Measurements from ENCODE around the gene ZBTB7C.

ZBTB7C gene

GRCh38 chr18:48215876-48216638, 193.1 kb downstream of the ZBTB7C start:
- DNase-seq (ENCODE audit: low read depth): no peak

- DNase-seq (ENCODE audit: low read depth): no peak
Observed at GRCh38 chr18:48213791-48214190, 195.4 kb downstream of the ZBTB7C start.

GRCh38 chr18:48208432-48209140, 200.6 kb downstream of the ZBTB7C start:
- no peak for DNase-seq (ENCODE audit: low read depth)

- no peak for DNase-seq (ENCODE audit: low read depth)
Observed at GRCh38 chr18:48207733-48208132, 201.4 kb downstream of the ZBTB7C start.

- no peak for DNase-seq (ENCODE audit: low read depth)
Observed at GRCh38 chr18:48206887-48207286, 202.3 kb downstream of the ZBTB7C start.

- no peak for DNase-seq (ENCODE audit: low read depth)
Observed at GRCh38 chr18:48203961-48204666, 205.1 kb downstream of the ZBTB7C start.

GRCh38 chr18:48203288-48203945, 205.8 kb downstream of the ZBTB7C start:
- DNase-seq (ENCODE audit: low read depth): no peak

DNA sequence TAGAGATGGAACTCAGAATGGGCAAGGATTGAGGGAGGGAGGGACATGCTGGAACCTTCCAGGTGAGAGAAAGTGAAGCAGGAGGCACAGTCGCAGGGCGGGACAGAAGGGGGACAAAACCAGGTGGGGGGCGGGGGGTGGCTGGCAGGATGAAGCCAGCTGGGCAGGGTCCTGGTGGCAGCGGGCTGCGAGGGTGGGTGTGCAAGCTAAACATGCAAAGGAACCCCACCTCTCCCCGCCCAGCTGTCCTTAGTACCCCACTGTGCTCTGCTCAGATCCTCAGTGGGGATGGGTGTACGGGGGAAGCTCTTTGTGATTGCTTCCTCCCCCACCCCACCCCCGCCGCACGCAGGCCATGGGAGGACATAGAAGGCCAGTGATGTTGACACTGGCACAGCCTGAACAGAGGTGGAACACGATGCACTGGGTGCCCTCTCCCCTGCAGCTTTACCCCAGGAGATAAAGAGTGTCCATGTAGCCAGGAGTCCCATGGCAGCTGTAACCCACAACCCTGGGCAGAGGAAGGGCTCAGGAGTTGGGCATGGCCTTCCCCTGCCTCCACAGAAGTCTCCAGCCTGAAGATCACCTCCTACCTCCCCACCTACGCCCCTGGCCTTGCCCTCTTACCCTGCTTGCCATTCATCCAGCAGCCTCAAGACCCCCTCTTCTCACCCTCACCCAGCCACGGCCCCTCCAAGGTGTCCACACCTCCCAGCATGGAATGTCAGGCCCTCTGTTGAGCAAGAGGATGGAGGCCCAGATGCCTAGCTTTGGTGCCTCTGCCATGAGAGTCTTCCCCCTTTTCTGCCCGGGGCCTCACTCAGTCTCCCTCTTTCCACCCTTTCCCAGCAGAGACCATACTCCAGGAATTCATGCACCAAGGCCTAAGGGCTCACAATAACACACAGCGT, 206.6 kb downstream of the ZBTB7C start:
- DNase-seq (ENCODE audit: low read depth): no peak

DNA sequence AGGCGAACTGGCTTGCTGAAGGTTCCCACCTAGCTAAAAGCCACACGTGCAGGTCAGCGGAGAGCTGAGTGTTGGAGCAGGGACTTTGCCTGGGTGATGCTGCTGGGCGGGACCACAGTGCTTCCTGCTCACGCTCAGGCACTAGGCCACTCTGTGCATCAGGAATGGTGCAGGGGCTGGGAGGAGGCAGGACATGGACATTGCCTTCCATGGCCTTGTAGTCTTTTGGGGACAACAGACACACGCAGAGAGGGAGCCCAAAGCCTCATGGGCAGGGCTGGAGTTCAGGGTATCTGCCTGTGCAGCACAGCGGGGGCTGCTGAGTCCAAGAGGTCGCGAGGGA, 207.2 kb downstream of the ZBTB7C start:
- no peak for DNase-seq (ENCODE audit: low read depth)

DNA sequence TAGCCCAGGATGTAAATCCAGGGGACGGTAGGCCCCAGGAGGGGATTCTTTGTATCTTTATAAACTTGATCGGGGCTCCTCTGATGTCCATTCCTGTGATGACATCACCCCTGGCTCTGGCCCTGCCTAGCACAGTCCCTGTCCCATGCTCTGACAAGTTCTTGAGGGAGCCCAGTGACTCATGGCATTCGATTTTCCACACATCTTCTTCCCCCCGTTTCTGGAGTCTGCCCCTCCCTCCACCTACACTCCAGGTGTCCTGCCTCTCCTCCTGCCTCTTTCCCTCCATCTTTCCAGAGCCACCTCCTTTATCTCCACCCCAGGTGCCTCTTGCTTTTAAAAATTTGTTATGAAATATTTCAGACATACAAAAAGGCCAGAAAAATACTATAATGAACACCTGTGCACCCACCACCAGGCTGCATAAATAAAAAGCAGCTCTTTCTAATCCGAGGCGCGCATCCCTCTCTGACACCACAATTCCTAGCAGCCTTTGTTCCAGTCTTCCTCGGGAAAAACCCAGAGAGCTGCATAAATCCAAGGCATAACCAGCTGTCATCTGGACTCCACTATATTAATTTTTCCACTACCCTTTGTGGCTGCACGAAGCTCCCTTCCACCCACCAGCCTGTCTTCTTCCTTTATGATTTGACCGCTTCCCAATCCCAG, 207.7 kb downstream of the ZBTB7C start:
- DNase-seq (ENCODE audit: low read depth): no peak

GRCh38 chr18:48200631-48201336, 208.4 kb downstream of the ZBTB7C start:
- DNase-seq (ENCODE audit: low read depth): peak; percentile 10

- no peak for DNase-seq (ENCODE audit: low read depth)
Observed at GRCh38 chr18:48199399-48199798, 209.8 kb downstream of the ZBTB7C start.

- peak; percentile 29 for DNase-seq (ENCODE audit: low read depth)
Observed at GRCh38 chr18:48197819-48198218, 211.4 kb downstream of the ZBTB7C start.

- DNase-seq (ENCODE audit: low read depth): no peak
Observed at GRCh38 chr18:48195787-48196186, 213.4 kb downstream of the ZBTB7C start.

DNA sequence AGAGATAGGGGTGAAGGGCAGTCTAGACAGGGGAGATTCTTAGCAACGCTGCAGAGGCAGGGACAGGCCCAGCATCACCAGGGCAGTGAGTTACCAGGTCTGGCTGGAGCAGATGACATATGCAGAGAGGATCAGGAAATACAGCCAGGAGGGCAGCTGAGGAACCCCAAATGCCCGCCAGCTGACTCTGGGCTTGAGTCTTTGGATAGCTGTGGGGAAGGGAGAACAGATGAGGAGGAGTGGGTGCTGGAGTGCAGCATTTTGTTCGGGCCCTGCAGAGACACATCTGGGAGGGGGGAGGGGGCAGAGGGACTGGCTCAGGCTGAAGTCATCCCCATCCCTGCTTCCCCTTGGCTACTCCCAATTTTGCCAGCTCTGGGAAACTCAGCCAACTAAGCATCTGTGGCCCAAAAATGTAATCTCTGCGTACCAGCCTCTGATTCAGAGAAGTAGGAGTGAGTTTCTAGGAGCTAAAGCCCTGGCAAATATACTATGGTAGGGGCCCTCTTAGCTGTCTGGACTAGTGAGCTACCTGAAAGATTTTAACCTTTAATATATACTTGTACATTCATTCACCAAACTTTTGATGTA, 214.5 kb downstream of the ZBTB7C start:
- DNase-seq (ENCODE audit: low read depth): peak; percentile 19

GRCh38 chr18:48193521-48194492, 215.4 kb downstream of the ZBTB7C start:
- DNase-seq (ENCODE audit: low read depth): no peak

- no peak for DNase-seq (ENCODE audit: low read depth)
Observed at GRCh38 chr18:48192542-48192941, 216.6 kb downstream of the ZBTB7C start.

DNA sequence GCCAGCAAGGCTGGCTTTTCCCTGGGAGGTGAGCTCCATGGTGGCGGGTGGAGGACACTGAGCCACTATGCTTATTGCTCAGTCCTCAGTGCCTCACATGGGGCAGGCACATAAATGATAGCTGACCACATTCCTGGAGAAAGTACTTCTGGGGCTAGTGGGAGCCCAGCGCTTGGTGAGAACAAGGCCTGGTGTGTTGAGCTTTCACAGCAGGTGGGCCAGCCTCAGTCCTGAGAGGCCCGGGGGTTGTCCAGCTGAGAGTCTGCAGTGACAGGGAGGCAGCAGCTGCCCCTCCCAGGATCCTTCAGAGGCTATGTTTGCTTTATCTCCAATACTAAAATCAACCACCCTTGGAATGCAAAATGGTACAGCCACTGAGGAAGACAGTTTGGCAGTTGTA, 217.7 kb downstream of the ZBTB7C start:
- DNase-seq (ENCODE audit: low read depth): no peak

DNA sequence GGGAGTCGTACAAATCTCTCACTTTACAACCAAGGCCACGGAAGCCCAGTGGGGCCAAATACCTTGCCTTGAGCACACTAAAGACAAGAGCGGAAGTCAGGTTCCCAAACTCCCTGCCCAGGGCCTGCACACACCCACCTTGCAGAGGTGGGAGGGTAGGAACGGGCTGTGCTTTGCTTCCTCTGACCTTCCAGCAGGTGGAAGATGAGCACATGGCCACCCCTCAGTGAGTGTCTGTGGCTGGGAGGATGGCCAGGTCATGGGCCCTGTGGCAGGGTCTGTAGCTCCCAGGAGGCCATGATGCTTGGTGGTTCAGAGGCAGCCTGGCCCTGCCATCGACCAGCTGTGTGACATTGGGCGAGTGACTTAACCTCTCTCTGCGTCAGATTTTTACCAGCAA, 218.2 kb downstream of the ZBTB7C start:
- no peak for DNase-seq (ENCODE audit: low read depth)
